ENCODE data around the gene CHD1L.

- TF ChIP-seq SUZ12 (IDR thresholded peaks at IDR 0.05), result no peak
- TF ChIP-seq SP1 (IDR thresholded peaks at IDR 0.05), result no peak
- TF ChIP-seq CTBP1 (IDR thresholded peaks at IDR 0.05; ENCODE audit: borderline replicate concordance), result no peak
- TF ChIP-seq ARNT (IDR thresholded peaks at IDR 0.05), result no peak
- TF ChIP-seq BHLHE40 (IDR thresholded peaks at IDR 0.05; ENCODE audit: borderline replicate concordance), result no peak
- no peak for TF ChIP-seq FOXK2 (IDR thresholded peaks at IDR 0.05)
- no peak for TF ChIP-seq LEF1 (IDR thresholded peaks at IDR 0.05; ENCODE audit: borderline replicate concordance)
- no peak for TF ChIP-seq NFRKB (IDR thresholded peaks at IDR 0.05)
- TF ChIP-seq L3MBTL2 (conservative IDR thresholded peaks at IDR 0.05), result no peak
- TF ChIP-seq FOXA1 (IDR thresholded peaks at IDR 0.05), result no peak
- TF ChIP-seq ELF4 (IDR thresholded peaks at IDR 0.05), result no peak
- no peak for TF ChIP-seq HDGF (IDR thresholded peaks at IDR 0.05; ENCODE audit: borderline replicate concordance)
Measured at GRCh38 chr1:147252540-147252939, 10.1 kb downstream of the CHD1L start.

All from HEK293T (cell line).